ENCODE data around the gene MALAT1.
"Not testable (repeated sequence)": the region's sequence is repeated elsewhere in the genome, so short reads cannot be mapped to it uniquely, and the experiment has no call there.

DNA sequence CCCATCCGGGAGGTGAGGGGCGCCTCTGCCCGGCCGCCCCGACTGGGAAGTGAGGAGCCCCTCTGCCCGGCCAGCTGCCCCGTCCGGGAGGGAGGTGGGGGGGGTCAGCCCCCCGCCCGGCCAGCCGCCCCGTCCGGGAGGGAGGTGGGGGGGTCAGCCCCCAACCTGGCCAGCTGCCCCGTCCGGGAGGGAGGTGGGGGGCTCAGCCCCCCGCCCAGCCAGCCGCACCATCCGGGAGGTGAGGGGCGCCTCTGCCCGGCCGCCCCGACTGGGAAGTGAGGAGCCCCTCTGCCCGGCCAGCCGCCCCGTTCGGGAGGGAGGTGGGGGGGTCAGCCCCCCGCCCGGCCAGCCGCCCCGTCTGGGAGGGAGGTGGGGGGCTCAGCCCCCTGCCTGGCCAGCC is 47.5 kb upstream of the MALAT1 start:
- TF ChIP-seq, protein P1, sequence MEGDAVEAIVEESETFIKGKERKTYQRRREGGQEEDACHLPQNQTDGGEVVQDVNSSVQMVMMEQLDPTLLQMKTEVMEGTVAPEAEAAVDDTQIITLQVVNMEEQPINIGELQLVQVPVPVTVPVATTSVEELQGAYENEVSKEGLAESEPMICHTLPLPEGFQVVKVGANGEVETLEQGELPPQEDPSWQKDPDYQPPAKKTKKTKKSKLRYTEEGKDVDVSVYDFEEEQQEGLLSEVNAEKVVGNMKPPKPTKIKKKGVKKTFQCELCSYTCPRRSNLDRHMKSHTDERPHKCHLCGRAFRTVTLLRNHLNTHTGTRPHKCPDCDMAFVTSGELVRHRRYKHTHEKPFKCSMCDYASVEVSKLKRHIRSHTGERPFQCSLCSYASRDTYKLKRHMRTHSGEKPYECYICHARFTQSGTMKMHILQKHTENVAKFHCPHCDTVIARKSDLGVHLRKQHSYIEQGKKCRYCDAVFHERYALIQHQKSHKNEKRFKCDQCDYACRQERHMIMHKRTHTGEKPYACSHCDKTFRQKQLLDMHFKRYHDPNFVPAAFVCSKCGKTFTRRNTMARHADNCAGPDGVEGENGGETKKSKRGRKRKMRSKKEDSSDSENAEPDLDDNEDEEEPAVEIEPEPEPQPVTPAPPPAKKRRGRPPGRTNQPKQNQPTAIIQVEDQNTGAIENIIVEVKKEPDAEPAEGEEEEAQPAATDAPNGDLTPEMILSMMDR (IDR thresholded peaks at IDR 0.05; ENCODE audit: control extremely low read depth in 1 of 3, insufficient read depth in 1 of 3, low read depth in 1 of 3, low read length in 3 of 3), result not testable (repeated sequence)
- not testable (repeated sequence) for TF ChIP-seq JUND (IDR thresholded peaks at IDR 0.05; ENCODE audit: low read length); TAF7 (optimal IDR thresholded peaks at IDR 0.05; ENCODE audit: borderline replicate concordance, low read depth, low read length)
